ENCODE data around the gene LRMDA.

LRMDA gene

DNA sequence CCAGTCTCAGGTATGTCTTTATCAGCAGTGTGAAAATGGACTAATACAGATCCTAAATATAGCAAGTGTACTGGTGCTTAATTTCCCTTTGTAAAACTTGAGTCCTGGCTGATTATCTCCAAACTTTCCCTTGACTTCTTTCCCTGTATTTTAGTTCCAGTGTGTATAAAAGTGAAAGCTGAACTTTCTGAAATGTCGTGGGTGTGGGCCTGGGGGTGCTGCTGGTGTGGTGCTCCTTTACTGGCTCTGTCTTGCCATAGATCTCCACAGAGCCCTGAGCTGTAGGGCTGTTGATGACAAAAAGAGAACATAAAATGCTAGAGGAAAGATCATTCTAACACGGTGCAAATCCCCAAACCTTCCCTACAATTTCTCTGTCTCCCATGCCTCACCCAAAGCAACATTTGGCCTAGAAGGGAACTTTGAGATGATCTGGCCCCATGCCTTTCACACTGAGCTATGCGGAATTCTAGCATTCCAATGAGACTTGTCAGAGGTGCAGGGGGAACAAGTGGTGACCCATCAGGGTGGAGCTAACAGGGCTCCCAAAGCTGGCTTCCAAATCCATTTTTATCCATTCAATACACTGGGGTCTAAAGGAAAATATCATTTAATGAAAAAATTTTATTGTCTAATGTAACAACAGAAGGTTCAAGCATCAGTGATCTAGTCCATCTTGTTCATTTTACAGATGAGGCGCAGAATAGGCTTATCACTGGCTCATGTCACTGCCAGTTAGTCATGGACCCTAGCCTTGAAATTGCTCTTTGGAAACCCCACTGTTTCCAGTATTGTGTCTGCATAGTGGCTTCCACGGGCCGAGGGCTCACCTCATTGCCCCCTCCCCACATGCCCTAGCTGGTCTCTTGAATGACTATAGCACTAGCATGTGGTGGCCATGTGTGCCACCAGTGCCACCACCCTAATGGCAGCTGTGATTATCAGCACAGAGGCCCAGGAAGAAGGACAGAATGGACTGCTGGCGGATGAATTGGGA is 1000.9 kb downstream of the LRMDA start:
- ChIA-PET CTCF (interaction anchor here (1.1 kb wide), 1 partner anchor 10 kb away, joined by 4 read pairs; no protein-coding TSS in a partner anchor), POLR2A (no interaction called here)
- TF ChIP-seq, protein P1, sequence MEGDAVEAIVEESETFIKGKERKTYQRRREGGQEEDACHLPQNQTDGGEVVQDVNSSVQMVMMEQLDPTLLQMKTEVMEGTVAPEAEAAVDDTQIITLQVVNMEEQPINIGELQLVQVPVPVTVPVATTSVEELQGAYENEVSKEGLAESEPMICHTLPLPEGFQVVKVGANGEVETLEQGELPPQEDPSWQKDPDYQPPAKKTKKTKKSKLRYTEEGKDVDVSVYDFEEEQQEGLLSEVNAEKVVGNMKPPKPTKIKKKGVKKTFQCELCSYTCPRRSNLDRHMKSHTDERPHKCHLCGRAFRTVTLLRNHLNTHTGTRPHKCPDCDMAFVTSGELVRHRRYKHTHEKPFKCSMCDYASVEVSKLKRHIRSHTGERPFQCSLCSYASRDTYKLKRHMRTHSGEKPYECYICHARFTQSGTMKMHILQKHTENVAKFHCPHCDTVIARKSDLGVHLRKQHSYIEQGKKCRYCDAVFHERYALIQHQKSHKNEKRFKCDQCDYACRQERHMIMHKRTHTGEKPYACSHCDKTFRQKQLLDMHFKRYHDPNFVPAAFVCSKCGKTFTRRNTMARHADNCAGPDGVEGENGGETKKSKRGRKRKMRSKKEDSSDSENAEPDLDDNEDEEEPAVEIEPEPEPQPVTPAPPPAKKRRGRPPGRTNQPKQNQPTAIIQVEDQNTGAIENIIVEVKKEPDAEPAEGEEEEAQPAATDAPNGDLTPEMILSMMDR (IDR thresholded peaks at IDR 0.05; ENCODE audit: control extremely low read depth, extremely low read depth, low read depth, missing control alignments): no peak
- no peak for DNase-seq (ENCODE audit: extremely low spot score)

DNA sequence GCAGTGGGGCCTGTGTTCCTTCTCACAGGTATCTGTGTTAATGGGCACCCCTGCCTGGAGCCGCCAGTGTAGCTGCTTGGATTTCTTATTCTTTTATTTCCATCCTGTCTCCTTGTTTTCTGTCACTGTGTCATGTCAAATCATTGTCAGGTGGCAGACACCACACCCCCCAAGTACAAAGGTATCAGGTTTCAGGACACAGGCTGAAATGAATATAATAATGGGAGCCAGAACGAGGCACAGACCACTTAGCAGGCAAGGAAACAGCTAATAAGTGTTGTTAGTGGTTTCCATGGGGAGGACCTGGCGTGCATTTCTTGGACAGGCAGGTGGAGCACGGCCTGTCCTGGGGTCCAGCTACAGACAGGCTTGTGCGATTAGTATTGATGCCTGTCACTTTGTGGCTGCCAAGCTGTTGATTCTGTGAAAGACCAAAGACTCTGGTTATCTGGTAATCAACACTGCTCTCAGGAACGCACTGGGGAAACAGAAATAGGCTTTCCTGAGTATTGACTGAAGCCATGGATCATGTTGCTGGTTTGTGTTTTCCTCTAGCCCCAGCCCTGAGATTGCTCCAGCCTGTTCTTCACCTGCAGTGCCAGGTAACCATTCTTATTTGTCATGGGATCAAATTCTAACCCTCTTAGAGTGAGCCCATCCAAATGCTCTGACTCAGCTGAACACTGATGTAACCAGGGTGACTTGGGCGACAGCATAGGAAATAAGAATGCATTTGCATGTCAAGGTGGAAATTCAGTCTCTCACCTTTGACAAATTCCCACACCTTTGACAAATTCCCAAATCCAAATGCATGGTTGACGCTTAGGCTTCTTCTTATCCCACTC is 1002.0 kb downstream of the LRMDA start:
- ChIA-PET POLR2A (no interaction called here), CTCF (interaction anchor here (1.9 kb wide), 1 partner anchor 13 kb away, joined by 4 read pairs; no protein-coding TSS in a partner anchor)
- DNase-seq (ENCODE audit: extremely low spot score): no peak

DNA sequence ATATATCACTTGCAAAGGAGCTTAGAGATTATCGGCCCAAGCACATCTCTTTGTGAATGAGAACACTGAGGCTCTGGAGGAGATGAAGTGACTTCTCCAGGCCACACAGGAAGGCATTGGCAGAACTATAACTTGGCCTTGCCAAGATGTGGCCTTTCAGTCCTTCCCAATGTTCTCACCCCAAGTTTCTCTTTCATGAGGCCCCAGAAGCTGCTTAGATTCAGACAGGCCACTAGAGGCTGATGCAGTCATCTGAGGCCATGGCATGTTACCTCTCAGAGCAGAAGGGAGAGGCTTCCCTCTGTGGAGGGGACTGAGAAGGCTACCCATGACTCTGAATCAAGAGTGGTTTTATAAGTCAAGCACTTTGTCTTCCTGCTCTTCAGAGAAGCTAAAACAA is 1003.7 kb downstream of the LRMDA start:
- POLR2A ChIA-PET: no interaction called here
- CTCF ChIA-PET: interaction anchor here (1.9 kb wide), 1 partner anchor 11 kb away, joined by 4 read pairs; no protein-coding TSS in a partner anchor
- TF ChIP-seq, protein P1 (IDR thresholded peaks at IDR 0.05; ENCODE audit: control extremely low read depth, extremely low read depth, low read depth, missing control alignments): no peak
- DNase-seq (ENCODE audit: extremely low spot score): no peak

More for the DNA sequence above, 1002.0 kb downstream of the LRMDA start:
- TF ChIP-seq, protein P1 (IDR thresholded peaks at IDR 0.05; ENCODE audit: control extremely low read depth, extremely low read depth, low read depth, missing control alignments): no peak

DNA sequence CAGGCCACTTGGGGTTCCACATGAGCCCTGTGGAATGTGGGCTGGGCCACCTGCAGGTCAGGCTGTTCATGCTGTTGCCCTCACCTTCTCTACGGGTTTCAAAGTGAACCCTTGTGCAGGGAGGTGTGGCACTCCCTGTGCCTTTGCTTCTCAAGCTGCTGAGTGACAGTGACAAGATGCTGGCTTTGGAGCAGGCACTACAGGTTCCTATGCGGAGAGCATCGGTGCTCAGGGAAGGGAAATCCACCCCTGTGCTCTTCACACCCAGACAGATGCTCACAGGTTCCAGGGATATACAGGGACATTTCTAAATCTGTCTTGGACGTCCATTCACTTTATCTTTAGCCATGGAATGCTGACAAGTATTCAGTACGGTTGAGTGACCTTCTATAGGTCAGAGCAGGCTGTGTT is 1005.0 kb downstream of the LRMDA start:
- POLR2A ChIA-PET: no interaction called here
- no peak for DNase-seq (ENCODE audit: extremely low spot score)
- TF ChIP-seq, protein P1 (IDR thresholded peaks at IDR 0.05; ENCODE audit: control extremely low read depth, extremely low read depth, low read depth, missing control alignments): no peak
- CTCF ChIA-PET: no interaction called here

DNA sequence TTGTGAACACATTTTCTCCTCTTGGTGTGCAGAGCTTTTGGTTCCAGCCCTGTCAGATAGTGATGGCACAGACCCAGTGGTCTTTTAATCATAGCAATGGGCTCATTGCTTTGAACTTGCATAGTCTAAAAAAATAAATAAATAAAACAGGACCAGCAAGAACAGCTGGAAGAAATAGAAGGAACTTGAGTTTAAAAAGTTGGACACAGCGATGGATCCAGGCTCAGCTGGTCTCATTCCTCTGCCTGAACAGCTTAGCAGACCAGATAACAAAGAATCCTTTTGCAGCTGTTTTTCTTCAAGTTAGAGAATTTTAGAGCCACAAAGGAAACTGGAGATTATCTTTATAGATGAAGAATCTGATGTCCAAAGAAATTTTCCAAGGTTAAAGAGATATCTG is 1005.6 kb downstream of the LRMDA start:
- TF ChIP-seq, protein P1 (IDR thresholded peaks at IDR 0.05; ENCODE audit: control extremely low read depth, extremely low read depth, low read depth, missing control alignments): no peak
- POLR2A ChIA-PET: no interaction called here
- DNase-seq (ENCODE audit: extremely low spot score): no peak
- CTCF ChIA-PET: no interaction called here

DNA sequence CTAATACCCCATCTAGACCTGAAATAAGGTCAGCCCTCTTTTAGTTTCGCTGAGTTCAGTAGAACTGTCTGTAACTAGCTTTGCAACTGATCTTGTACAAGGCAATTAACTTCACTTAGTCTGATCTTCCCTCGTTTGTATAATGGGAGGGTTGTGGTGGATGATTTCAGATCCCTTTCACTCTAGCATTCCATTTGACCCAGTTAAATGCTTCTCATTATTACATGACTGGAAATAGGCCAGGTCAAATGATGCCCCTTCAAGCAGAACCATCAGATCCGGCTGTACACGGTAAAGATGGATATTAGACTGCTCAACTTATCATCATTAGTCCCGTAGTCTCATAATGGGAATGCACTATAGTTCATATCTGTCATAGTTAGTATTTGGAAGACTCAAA is 1009.0 kb downstream of the LRMDA start:
- POLR2A ChIA-PET: no interaction called here

More for the DNA sequence above, 1009.0 kb downstream of the LRMDA start:
- TF ChIP-seq, protein P1 (IDR thresholded peaks at IDR 0.05; ENCODE audit: control extremely low read depth, extremely low read depth, low read depth, missing control alignments): no peak
- DNase-seq (ENCODE audit: extremely low spot score): no peak
- CTCF ChIA-PET: interaction anchor here (2.2 kb wide), 1 partner anchor 10 kb away, joined by 7 read pairs; no protein-coding TSS in a partner anchor

All from GM10248 (cell line).